Measurements from ENCODE around the gene DDAH1.

- TF ChIP-seq GATA3 (IDR thresholded peaks at IDR 0.05; ENCODE audit: low read depth, low read length) = no peak
- no peak for TF ChIP-seq GATA2 (IDR thresholded peaks at IDR 0.05; ENCODE audit: low read depth, low read length)
Observed at GRCh38 chr1:85328713-85329397, 136.1 kb downstream of the DDAH1 start.
